Peyer's patch (tissue), 4 donors: ENCODE results near the gene PSG1. TPM values are rescaled to one million over a fixed set of nuclear protein-coding genes. Genes with fewer than 3 reads are reported as not detected.
"Not testable (repeated sequence)": the region's sequence is repeated elsewhere in the genome, so short reads cannot be mapped to it uniquely, and the experiment has no call there.

ENCODE experiments used
- DNase-seq, 3 donors: peaks; one replicate each; pipeline ENCODE4 v3.0.0-alpha.2; 2017 to 2019
- H3K27ac ChIP-seq, 4 donors: fragments of 200-600 bp; sonication (generic); one replicate each; pipeline ENCODE4 v1.5.1; 2016 to 2019
- H3K27me3 ChIP-seq, 2 donors: fragments of 200-600 bp; sonication (generic); one replicate each; pipeline ENCODE4 v1.5.1; 2019
- H3K36me3 ChIP-seq, 3 donors: fragments of 200-600 bp; sonication (generic); one replicate each; pipeline ENCODE4 v1.5.1; 2016 to 2019
- H3K4me1 ChIP-seq, 4 donors: fragments of 200-600 bp; sonication (generic); one replicate each; pipeline ENCODE4 v1.5.1; 2016 to 2019
- H3K4me3 ChIP-seq, 4 donors: fragments of 200-600 bp; sonication (generic); 1 replicate in 3 of 4; 2 replicates in 1 of 4; pipeline ENCODE4 v1.5.1; 2016 to 2019; ENCODE audit warnings: mild to moderate bottlenecking in 1 of 4
- H3K9me3 ChIP-seq, 4 donors: fragments of 200-600 bp; sonication (generic); one replicate each; pipeline ENCODE4 v1.5.1; 2016 to 2019; ENCODE audit warnings: mild to moderate bottlenecking in 1 of 4
- CTCF ChIP-seq, 6 experiments: fragments of 450-650 bp in 4 of 6; fragments of 200-600 bp in 2 of 6; sonication (generic) in 1 of 6; IDR thresholded peaks; one replicate each; pipeline ENCODE4 v1.5.1; 2017 to 2019; ENCODE audit warnings: antibody characterized with exemption in 6 of 6, mild to moderate bottlenecking in 3 of 6, moderate library complexity in 1 of 6
- POLR2A ChIP-seq, 2 donors: fragments of 450-650 bp; IDR thresholded peaks; one replicate each; pipeline ENCODE4 v1.5.1; 2017; ENCODE audit warnings: antibody characterized with exemption in 2 of 2, mild to moderate bottlenecking in 2 of 2, moderate library complexity in 2 of 2
- total RNA-seq, 4 donors: library from RNA; depleted of rRNA; stranded (reverse); fragments of >200 nt; gene quantifications; one replicate each; pipeline ENCODE4 v1.1.0, GENCODE V29; 2016

PSG1 gene
- not detected for total RNA-seq

DNA sequence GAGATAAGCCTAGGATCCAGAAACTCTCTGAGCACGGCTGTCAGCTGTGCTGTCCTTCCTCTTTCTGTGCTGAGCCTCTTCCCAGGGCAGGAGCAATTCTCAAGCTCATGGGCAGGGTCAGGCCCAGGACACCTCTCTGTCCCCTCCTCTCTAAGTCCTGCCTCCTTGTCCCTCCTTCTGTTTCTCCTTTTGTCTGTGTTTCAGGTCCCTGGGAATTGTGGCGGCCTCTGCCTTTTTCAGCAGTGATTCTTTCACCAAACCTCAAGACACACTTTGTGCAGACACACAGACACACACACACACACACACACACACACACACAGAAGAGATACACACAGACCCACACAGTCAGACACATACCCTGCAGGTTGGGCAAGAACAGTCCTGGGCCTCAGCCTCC is at the start of gene PSG1:
PSG1 (minus strand) TSS at position 101 of the 400 bp plus-strand sequence. CDS start 132 bp downstream, outside the sequence.
- Histone ChIP-seq H3K36me3 (no peaks in the 10 kb centered on the region), H3K4me3 (no peak within 1 kb of the TSS), H3K27me3 (no peaks in the 10 kb centered on the region), H3K4me1 (no peaks in the 10 kb centered on the region), H3K27ac (no peak within 1 kb of the TSS), H3K9me3 (no peaks in the 10 kb centered on the region)
- TF ChIP-seq CTCF (IDR thresholded peaks at IDR 0.05) (no peak), POLR2A (IDR thresholded peaks at IDR 0.05) (no peak)
- DNase-seq, result no peak

GRCh38 chr19:42928896-42929295 is 49.4 kb upstream of the PSG1 start:
- TF ChIP-seq POLR2A (IDR thresholded peaks at IDR 0.05) (no peak), CTCF (IDR thresholded peaks at IDR 0.05) (no peak)
- DNase-seq, result no peak

DNA sequence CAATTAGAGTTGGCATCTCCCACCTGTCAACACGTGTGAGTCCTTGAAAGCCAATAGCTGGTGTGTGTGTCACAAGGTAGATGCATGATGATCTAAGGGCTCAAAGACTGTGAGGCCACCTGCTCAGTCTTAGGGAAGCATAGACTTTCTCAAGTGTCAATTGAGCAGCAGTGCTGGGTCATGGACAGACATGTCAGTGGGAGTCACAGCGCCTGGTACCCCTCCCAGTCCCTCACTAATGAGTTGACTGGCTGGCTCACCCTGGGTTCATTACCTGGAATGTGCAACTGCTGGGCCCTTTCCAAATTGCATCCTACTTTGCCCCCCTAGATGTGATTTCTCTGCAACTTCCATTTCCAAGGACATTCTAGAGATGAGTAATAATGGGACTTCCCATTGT is 47.3 kb upstream of the PSG1 start:
- H3K4me3 ChIP-seq, result no peak overlapping the region
- H3K4me1 ChIP-seq, result no peaks in the 10 kb centered on the region
- no peak for DNase-seq
- H3K9me3 ChIP-seq, result no peaks in the 10 kb centered on the region
- no peaks in the 10 kb centered on the region for H3K27me3 ChIP-seq
- TF ChIP-seq POLR2A (IDR thresholded peaks at IDR 0.05) (no peak), CTCF (IDR thresholded peaks at IDR 0.05) (no peak)
- H3K27ac ChIP-seq, result no peak overlapping the region
- H3K36me3 ChIP-seq, result no peaks in the 10 kb centered on the region

More at GRCh38 chr19:42928896-42929295, 49.4 kb upstream of the PSG1 start:
- H3K27me3 ChIP-seq, result no peaks in the 10 kb centered on the region
- no peaks in the 10 kb centered on the region for H3K4me1 ChIP-seq
- no peak overlapping the region for H3K27ac ChIP-seq
- no peaks in the 10 kb centered on the region for H3K36me3 ChIP-seq
- H3K9me3 ChIP-seq, result no peaks in the 10 kb centered on the region
- H3K4me3 ChIP-seq, result no peak overlapping the region

DNA sequence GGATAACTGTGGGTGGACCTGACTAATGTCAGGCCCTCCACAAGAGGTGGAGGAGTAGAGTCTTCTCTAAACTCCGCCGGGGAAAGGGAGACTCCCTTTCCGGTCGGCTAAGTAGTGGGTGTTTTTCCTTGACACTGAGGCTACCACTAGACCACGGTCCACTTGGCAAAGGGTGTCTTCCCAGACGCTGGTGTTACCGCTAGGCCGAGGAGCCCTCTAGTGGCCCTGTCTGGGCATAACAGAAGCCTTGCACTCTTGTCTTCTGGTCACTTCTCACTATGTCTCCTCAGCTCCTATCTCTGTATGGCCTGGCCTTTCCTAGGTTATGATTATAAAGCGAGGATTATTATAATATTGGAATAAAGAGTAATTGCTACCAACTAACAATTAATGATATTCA is 43.6 kb upstream of the PSG1 start:
- H3K27me3 ChIP-seq, H3K36me3 ChIP-seq, H3K9me3 ChIP-seq, H3K4me3 ChIP-seq, DNase-seq, H3K27ac ChIP-seq, H3K4me1 ChIP-seq: not testable (repeated sequence)
- peak in 2 of 6 experiments; percentile 7 to 23 for TF ChIP-seq CTCF (IDR thresholded peaks at IDR 0.05)

- H3K9me3 ChIP-seq, DNase-seq, H3K27me3 ChIP-seq, H3K4me3 ChIP-seq, H3K4me1 ChIP-seq, H3K36me3 ChIP-seq, H3K27ac ChIP-seq: not testable (repeated sequence)
These were observed 41.5 kb upstream of the PSG1 start for GRCh38 chr19:42920971-42921370.

- DNase-seq, result no peak
- Histone ChIP-seq H3K4me3 (no peak overlapping the region), H3K36me3 (no peaks in the 10 kb centered on the region), H3K4me1 (no peaks in the 10 kb centered on the region), H3K27ac (no peak overlapping the region), H3K27me3 (no peaks in the 10 kb centered on the region), H3K9me3 (no peaks in the 10 kb centered on the region)
- TF ChIP-seq CTCF (IDR thresholded peaks at IDR 0.05) (no peak), POLR2A (IDR thresholded peaks at IDR 0.05) (no peak)
These were observed 40.2 kb upstream of the PSG1 start for GRCh38 chr19:42919757-42920079.

DNA sequence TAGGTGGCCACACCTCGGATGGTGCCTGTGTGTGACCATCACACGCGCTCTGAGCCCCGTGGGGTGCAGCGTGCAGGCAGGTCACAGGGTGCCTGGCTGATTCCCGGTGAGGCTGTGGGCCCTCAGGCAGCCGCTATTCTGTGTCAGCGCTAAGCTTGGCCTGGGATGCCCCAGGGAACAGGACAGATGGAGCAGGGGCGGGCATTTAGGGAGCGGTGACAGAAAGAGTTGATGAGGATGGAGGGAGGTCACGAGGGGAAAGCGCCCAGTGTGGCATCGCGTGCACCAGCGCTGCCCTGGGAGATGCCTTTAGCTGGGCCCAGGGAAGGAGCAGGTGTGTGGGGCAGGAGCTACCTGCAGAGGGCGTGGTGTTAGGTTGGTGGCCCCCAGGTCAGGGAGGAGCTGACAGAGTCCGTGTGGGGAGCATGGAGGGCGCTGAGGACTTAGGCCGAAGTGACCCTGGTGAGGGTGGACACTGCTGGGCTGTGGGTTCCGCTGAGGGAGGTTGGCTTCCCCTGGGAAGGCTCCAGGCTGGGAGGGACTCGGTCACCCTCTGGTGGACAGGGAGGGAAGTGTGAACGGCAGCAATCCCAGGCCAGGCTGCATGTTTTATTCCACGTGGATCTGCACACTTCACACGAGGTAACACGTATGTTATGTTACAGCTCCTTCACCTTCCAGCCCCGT is 39.7 kb upstream of the PSG1 start:
- not testable (repeated sequence) for H3K27me3 ChIP-seq, DNase-seq, H3K4me1 ChIP-seq, H3K27ac ChIP-seq, H3K4me3 ChIP-seq, H3K36me3 ChIP-seq, H3K9me3 ChIP-seq

DNA sequence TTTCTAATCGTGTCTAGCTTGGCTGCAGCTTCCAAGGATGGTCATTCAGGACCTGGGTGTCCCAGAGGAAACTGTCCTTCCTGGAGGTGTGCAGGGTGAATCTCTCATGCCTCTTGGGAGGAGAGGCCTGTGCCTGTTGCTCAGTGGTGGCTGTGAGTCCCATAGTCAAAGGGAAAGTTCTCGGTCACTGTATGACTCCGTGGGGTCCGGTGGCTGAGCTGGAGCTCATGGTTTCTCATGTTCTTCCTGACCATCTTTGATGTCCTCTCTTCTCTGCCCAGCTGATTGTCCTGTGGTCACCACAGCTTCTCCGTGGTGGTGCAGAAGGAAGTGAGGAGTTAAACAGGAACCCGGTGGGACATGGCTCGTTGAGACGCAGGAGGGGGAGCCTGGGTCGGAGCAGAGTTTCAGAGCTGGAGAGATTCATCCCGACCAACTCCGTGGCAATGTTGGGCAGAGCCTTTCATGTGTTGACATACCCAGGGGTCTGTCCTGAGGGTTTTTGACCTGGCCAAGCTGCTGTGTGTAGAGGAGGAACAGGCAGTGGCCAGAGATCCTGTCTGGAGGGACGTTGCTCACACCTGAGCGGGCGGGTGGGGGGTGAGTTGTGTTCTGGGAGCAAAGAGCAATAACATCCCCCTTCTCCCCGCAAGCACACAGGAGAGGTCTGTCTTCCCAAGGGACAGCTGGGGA is 39.0 kb upstream of the PSG1 start:
- H3K9me3 ChIP-seq, H3K27ac ChIP-seq, DNase-seq, H3K36me3 ChIP-seq, H3K4me1 ChIP-seq, H3K27me3 ChIP-seq, H3K4me3 ChIP-seq: not testable (repeated sequence)

DNA sequence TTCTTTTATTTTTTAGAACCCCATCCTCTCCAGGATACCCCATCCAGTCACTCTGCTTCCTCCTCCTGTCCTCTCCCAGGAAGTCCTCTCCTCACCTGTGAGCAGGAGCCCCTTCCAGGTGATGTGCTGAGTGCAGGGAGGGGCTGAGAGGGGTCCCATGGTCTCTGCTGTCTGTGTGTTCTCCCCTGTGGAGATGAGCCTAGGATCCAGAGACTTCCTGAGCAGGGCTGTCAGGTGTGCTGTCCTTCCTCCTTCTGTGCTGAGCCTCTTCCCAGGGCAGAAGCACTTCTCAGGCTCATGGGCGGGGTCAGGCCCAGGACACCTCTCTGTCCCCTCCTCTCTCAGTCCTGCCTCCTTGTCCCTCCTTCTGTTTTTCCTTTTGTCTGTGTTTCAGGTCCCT is 38.1 kb upstream of the PSG1 start, which contains the start of gene PSG6:
PSG6 (minus strand) TSS at position 261 of the 400 bp plus-strand sequence; CDS start at position 159, 102 bp downstream.
- not testable (repeated sequence) for H3K4me1 ChIP-seq, H3K27ac ChIP-seq, H3K9me3 ChIP-seq, H3K4me3 ChIP-seq, H3K36me3 ChIP-seq, DNase-seq, H3K27me3 ChIP-seq
